Measurements from ENCODE around the gene NSL1.
"Not testable (repeated sequence)": the region's sequence is repeated elsewhere in the genome, so short reads cannot be mapped to it uniquely, and the experiment has no call there.

The NSL1 gene

GRCh38 chr1:212746546-212746945 lies 45.0 kb downstream of the NSL1 start:
- no peak for DNase-seq

GRCh38 chr1:212745303-212745702 lies 46.3 kb downstream of the NSL1 start:
- no peak for DNase-seq

- DNase-seq: no peak
These were observed 47.6 kb downstream of the NSL1 start for GRCh38 chr1:212743901-212744475.

GRCh38 chr1:212738330-212738729 lies 53.2 kb downstream of the NSL1 start:
- no peak for DNase-seq

GRCh38 chr1:212737559-212737958 lies 54.0 kb downstream of the NSL1 start:
- no peak for DNase-seq

- no peak for DNase-seq
These were observed 58.5 kb downstream of the NSL1 start for GRCh38 chr1:212733109-212733508.

- no peak for DNase-seq
These were observed 59.9 kb downstream of the NSL1 start for GRCh38 chr1:212731630-212732029.

GRCh38 chr1:212728606-212729005 lies 63.0 kb downstream of the NSL1 start:
- DNase-seq: no peak

- DNase-seq: no peak
These were observed 64.0 kb downstream of the NSL1 start for GRCh38 chr1:212727386-212728181.

GRCh38 chr1:212724679-212725078 lies 66.9 kb downstream of the NSL1 start:
- DNase-seq: not testable (repeated sequence)

- DNase-seq: no peak
These were observed 69.2 kb downstream of the NSL1 start for GRCh38 chr1:212722270-212722957.

GRCh38 chr1:212721388-212722247 lies 70.0 kb downstream of the NSL1 start:
- DNase-seq: no peak

- no peak for DNase-seq
These were observed 71.9 kb downstream of the NSL1 start for GRCh38 chr1:212719633-212720032.

- no peak for DNase-seq
These were observed 73.1 kb downstream of the NSL1 start for GRCh38 chr1:212718499-212718898.

- no peak for DNase-seq
These were observed 75.4 kb downstream of the NSL1 start for GRCh38 chr1:212716161-212716560.

- DNase-seq: no peak
These were observed 78.0 kb downstream of the NSL1 start for GRCh38 chr1:212713465-212714136.

GRCh38 chr1:212712451-212713303 lies 78.9 kb downstream of the NSL1 start:
- no peak for DNase-seq

GRCh38 chr1:212711974-212712373 lies 79.6 kb downstream of the NSL1 start:
- not testable (repeated sequence) for DNase-seq

GRCh38 chr1:212710566-212710965 lies 81.0 kb downstream of the NSL1 start:
- no peak for DNase-seq

GRCh38 chr1:212703991-212704564 lies 87.5 kb downstream of the NSL1 start:
- no peak for DNase-seq

GRCh38 chr1:212702672-212703071 lies 88.9 kb downstream of the NSL1 start:
- DNase-seq: no peak

All from NCI-H187 treated with DMSO at 0.1 percent for 48 hours (cell line).